COLO668 (cell line): ENCODE results near the gene BTLA.
"Not testable (repeated sequence)": the region's sequence is repeated elsewhere in the genome, so short reads cannot be mapped to it uniquely, and the experiment has no call there.

Experiments used
- DNase-seq: peaks from one replicate; lab custom pipeline; 2025; ENCODE audit not compliant: unreplicated experiment; lab: John Stamatoyannopoulos, UW

The BTLA gene

DNA sequence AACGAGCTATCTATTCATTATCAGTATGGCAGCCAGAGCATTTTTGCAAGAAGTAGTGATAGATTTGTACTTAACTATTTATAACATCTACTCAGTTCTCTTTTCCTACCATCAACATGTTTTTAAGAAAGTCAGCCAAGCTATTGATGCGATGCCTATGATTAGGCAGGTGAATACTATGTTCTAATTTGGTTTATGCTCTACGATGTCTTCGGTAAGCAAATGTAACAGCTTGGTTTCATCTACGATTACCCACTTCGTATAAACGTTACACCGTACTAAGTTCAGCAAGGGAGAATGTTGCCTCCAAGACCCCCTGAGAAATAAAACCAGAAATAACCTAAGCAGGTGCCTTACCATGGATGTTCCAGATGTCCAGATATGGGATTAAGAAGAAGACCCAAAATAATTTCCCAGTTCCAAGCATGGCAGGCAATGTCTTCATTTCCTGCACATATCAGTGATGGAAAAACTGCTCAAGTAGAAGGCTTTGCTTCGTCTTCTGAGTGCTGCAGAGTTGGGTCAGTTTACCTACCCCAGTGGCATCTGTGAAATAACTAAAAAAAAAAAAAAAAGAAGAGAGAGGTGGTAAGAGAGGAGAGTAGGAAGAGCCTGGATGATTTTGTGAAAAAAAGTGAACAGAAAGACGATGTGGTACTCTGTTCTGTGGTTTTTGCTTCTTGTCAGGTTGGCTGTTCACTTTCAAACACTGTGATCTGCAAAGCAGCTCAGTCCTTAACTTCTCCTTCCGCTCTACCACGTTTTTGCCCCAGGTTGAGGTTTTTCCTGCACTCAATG lies at the start of gene BTLA:
Gene BTLA (minus strand): TSS at position 559 of the 798 bp plus-strand sequence. CDS start 114 bp downstream, at position 445.
- no peak for DNase-seq

DNA sequence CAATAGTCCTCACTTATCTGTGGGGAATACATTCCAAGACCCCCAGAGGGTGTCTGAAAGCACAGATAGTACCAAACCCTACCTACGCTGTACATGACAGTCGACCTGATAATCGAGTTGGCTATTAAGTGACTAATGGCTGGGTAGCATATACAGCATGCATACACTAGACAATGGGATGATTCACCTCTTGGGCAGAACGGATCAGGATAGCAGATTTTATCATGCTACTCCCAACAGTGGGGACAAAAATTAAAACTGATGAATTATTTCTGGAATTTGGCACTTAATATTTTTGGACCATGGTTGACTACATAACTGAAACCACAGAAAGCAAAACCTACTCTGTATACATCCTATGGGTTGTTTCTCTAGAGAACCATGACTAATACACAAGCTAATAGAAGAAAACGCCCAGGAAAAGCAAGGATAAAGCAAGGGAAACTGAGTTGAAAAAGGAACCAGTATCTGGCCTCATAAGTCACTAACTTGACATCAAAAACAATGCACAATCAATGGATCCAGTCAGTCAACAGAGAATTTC lies 47.0 kb upstream of the BTLA start:
- no peak for DNase-seq

DNA sequence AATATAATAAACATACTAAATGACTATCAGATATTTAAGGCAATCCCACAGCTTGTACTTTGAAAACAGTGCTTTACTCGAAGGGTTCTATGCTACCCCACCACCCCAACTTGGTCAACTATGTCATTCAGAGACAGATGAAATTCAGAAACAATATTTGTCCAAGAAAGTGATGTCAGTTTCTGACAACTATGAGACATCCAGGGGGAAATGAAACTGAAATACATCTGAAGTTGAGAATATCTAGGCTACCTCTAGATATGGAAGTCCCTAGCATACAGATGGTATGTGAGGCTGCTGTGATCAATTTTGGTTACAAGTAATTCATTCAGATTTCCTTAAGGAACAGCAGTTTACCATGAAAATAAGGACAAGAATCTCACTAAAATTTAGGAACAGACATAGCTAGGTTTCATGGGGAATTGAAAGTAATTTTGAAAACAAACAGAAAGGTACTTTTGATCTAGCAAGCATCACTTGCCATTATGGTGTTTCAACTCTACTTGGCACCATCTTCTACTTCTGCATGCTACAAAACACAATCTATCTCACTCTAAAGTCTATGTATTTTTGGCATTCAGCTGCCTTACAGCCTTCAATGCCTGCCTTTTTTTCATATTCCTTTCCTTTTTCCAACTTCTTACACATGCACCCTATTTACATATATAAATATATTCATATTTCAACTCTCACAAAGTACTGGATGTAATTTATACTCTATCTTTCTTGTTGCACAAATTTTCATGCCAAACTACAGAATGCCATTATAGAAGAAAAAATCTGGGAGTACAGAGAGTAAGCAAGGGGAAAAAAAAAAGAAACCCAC lies 40.8 kb upstream of the BTLA start:
- no peak for DNase-seq

- DNase-seq = no peak
These were observed 32.1 kb upstream of the BTLA start for GRCh38 chr3:112531358-112531781.

- no peak for DNase-seq
These were observed 31.3 kb upstream of the BTLA start for GRCh38 chr3:112530573-112530972.

DNA sequence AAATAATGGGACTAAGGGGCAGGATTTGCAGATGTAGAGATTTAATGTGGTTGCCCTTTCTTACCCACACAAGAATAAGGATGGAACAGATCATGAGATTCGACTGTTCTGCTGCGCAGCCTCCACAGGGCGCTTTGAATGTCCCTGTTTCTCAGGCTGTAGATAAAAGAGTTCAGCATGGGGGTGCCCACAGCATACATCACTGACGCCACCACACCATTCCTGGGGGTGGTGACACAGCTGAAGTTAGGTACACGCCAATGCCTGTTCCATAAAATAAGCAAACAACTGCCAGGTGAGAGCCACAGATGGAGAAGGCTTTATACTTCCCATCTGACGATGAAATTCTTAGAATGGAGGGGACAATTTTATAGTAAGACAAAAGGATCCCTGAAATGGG lies 24.9 kb upstream of the BTLA start:
- not testable (repeated sequence) for DNase-seq

DNA sequence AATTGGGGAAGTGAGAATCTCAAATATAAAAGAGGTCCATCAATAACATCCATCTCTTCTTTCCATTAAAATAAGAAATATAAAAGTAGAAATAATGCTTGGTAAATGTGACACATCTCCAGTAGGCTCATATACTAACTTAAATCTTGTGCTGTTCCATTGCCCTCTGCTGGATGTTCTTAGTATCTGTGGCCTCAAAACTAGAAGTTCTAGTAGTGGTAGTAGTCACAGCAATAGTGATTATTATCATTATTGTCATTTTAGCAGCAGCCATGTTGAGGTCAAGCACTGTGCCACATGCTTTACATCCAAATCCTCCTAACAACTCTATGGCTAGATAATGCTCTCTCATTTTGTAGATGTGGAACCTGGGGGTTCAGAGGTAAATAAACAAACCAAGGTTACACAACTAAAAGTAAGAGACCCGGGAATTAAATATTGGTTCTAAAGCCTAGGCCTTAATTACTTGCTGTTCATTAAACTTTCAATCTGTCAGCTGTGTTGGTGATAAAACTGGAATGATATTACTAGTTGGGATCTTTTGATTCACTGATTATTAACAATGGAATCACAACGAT lies 20.2 kb upstream of the BTLA start:
- DNase-seq = peak; percentile 2

GRCh38 chr3:112518970-112519369 lies 19.7 kb upstream of the BTLA start:
- DNase-seq = not testable (repeated sequence)

DNA sequence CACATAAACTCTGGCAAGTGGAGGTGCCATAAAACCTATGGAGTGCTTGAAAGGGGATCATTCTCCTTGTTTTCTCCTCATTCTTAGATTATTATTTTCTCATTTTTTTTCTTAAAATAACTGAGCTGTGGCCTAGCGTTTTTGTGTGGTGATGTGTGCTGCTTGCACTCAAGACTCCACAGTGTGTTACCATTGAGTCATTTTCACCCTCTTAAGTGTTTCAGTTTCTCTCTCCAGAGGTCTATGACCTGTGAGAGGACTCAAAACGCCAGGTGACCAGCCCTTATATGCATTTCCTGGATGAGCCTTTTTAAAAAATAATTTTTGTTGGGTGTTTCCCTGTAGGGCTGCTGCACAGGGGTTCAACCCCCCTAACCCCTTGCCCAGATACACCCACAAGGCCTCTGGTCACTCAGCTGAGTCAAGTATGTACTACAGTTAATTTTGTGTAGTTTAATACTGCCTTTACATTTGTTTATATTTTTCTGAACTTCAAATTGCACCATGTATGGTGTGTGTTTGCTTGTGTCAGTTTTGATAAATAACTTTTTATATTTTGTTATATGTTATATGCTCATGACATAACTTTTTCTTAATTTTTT lies 15.4 kb upstream of the BTLA start:
- DNase-seq = no peak

GRCh38 chr3:112512320-112512719 lies 13.0 kb upstream of the BTLA start:
- no peak for DNase-seq

GRCh38 chr3:112508860-112509259 lies 9.6 kb upstream of the BTLA start:
- DNase-seq = no peak

- no peak for DNase-seq
These were observed 9.0 kb upstream of the BTLA start for GRCh38 chr3:112508261-112508660.

GRCh38 chr3:112505907-112506306 lies 6.6 kb upstream of the BTLA start:
- DNase-seq = no peak

- no peak for DNase-seq
These were observed 4.9 kb upstream of the BTLA start for GRCh38 chr3:112504123-112504522.

DNA sequence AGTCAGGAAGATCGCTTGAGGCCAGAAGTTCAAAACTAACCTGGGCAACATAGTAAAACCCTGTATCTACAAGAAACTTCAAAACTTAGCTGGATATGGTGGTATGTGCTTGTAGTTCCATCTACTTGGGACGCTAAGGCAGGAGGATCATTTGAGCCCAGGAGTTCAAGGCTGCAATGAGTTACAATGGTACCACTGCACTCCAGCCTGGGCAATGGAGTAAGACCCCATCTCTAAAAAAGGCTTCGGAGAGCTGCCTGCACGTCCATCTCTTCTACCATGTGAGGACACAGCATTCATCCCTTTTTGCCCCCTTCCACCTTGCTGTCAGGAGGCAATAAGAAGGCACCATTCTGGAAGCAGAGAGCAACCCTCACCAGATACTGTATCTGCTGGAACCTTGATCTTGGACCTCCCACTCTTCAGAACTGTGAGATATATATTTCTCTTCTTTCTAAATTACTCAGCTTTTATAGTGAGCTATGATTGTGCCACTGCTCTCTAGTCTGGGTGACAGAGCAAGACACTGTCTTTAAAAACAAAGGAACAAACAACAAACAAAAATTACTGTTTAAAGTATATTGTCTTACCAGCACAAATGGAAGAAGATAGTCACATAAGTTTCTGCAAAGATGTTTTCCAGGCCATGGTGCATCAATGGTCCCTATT lies 4.2 kb upstream of the BTLA start:
- DNase-seq = no peak

- no peak for DNase-seq
These were observed 1.3 kb upstream of the BTLA start for GRCh38 chr3:112500621-112501020.

- DNase-seq = no peak
These were observed 1.2 kb downstream of the BTLA start for GRCh38 chr3:112497897-112498548.

DNA sequence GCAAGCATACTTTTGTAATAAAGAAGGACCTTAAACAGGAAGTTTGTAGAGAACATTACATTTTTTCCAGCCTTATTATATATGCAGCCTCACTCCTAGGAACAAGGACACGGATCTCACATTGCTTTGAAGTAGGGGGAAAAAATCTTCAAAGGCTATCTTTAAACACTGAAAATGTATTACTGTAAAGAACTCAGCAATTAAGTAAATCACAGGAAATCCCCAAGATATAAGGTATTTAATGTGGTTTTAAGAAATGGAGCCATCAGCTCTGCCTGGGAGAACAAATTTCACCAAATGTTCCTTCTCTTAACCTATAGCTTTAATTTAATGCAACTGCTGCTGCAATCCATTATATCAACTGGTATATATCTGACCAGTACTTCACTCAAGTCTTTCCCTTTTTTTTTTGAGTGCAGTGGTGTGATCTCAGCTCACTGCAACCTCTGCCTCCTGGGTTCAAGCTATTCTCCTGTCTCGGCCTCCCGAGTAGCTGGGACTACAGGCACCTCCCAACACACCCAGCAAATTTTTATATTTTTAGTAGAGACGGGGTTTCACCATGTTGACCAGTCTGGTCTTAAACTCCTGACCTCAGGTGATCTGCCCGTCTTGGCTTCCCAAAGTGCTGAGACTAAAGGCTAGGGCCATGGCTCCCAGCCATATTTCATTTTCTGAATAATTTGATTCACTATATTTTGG lies 2.8 kb downstream of the BTLA start:
- no peak for DNase-seq

GRCh38 chr3:112494448-112494767 lies 4.9 kb downstream of the BTLA start:
- DNase-seq = not testable (repeated sequence)

DNA sequence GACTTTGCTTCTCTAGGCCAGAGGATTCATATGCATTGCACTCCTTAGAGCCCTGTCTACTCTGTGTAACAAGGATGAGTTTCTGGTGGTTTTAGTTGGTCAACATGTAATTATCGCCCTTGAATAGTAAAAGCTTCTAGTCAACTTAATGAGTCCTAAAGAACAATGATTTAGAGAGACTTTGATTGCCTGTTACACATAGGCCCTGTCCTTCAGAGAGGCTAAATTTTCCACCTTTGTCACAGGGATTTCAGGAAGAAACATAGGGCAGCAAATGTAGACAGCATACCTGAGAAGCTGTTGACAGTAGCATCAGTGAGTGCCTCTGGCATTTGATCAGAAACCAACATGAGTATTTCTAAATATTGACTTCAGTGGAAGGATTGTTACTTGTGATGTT lies 7.1 kb downstream of the BTLA start:
- no peak for DNase-seq
